Measurements from ENCODE around the gene ARNT2. TPM values are rescaled to one million over a fixed set of nuclear protein-coding genes. Genes with fewer than 3 reads are reported as not detected.
"Not testable (repeated sequence)": the region's sequence is repeated elsewhere in the genome, so short reads cannot be mapped to it uniquely, and the experiment has no call there.

ARNT2 gene
- polyA plus RNA-seq, 1 experiment: 44.6 TPM

DNA sequence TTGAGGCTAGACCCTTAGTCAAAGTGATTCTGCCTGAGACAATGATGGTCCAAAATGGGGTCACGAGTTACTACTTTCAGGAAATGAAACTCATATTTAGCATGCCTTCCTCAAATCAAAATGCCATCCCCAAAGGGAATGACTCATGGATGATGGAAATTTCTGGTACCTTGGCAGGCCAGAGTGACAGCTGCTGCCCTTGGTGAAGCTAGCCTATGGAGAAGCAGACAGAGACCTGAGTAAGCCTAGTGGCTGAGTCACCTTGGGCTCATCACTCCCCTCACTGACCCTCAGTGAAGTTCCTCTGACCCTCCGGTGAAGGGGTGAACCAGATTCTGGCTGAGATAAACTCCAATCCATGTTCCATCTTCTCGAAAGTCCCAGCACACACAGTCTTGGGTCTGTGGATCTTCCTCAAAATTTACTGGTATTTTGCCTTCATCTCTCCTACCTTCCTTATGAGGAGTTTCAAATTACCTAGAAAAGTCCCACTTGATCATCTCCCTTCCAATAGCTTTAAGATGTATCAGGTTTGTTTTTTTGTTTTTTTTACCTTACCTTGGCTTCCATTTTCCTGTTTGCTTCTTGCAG is 236.4 kb downstream of the ARNT2 start:
- ChIA-PET CTCF (interaction anchor here (1.4 kb wide), 1 partner anchor 139 kb away, joined by 3 read pairs; the partner anchor contains the start of gene CEMIP), POLR2A (no interaction called here)
- no peak overlapping the region for H3K4me3 ChIP-seq (ENCODE audit: low read depth, low read length)
- no peak for DNase-seq (ENCODE audit: low read depth)
- H3K27me3 ChIP-seq (ENCODE audit: control insufficient read depth, insufficient read depth, low read length): no peaks in the 10 kb centered on the region
- no peaks in the 10 kb centered on the region for H3K36me3 ChIP-seq (ENCODE audit: control insufficient read depth, insufficient read depth, low read length)
- TF ChIP-seq, protein P1, sequence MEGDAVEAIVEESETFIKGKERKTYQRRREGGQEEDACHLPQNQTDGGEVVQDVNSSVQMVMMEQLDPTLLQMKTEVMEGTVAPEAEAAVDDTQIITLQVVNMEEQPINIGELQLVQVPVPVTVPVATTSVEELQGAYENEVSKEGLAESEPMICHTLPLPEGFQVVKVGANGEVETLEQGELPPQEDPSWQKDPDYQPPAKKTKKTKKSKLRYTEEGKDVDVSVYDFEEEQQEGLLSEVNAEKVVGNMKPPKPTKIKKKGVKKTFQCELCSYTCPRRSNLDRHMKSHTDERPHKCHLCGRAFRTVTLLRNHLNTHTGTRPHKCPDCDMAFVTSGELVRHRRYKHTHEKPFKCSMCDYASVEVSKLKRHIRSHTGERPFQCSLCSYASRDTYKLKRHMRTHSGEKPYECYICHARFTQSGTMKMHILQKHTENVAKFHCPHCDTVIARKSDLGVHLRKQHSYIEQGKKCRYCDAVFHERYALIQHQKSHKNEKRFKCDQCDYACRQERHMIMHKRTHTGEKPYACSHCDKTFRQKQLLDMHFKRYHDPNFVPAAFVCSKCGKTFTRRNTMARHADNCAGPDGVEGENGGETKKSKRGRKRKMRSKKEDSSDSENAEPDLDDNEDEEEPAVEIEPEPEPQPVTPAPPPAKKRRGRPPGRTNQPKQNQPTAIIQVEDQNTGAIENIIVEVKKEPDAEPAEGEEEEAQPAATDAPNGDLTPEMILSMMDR (IDR thresholded peaks at IDR 0.05; ENCODE audit: insufficient read depth, low read depth, low read length): no peak

DNA sequence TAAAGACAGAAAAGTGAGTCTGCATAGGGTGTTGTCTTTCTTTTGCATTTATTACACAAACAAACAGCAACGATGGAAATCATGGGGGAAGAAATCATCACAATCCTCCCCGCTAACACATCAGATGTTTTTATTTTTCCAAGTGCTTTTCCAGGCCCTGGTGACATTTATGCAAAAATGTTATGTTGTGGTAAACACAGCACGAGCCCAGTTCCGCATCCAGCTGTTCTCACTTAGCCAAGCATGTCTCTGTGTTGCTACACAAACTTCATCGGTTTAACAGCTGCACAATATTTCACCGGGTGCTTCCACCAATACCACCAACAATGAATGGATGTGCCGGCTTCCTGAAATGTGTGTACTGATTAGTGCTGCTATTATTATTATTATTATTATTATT is 237.2 kb downstream of the ARNT2 start:
- ChIA-PET POLR2A (no interaction called here), CTCF (interaction anchor here (0.8 to 1.4 kb wide), 3 partner anchors 10 to 185 kb away, joined by 3 read pairs; partner anchors contain the start of gene CEMIP)
- Histone ChIP-seq H3K27me3 (ENCODE audit: control insufficient read depth, insufficient read depth, low read length) (no peaks in the 10 kb centered on the region), H3K36me3 (ENCODE audit: control insufficient read depth, insufficient read depth, low read length) (no peaks in the 10 kb centered on the region), H3K4me3 (ENCODE audit: low read depth, low read length) (no peak overlapping the region)
- no peak for DNase-seq (ENCODE audit: low read depth)
- TF ChIP-seq, protein P1 (IDR thresholded peaks at IDR 0.05; ENCODE audit: insufficient read depth, low read depth, low read length): no peak

DNA sequence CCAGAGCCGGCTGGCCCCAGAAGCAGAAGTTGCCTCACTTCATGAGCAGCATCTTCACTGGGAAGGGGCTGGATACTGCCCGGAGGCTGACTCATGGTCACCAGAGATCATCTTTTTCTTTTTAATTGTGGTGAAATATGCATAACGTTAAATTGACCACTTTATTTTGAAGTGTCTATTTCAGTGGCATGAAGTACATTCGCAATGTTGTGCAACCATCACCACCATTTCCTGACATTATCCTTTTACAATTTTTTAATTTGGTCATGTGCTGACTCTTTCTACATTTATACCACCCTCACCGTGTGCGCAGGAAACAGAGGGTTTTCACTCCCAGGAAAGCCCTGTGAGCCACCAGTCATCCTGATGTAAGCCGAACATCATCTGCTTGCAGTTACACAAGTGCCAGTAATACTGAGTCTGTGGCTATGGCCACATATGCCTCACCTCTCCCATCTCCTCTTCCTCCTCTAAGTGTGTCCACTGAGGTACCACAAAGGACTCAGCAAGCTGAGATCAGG is 239.3 kb downstream of the ARNT2 start:
- ChIA-PET POLR2A (no interaction called here), CTCF (no interaction called here)
- Histone ChIP-seq H3K36me3 (ENCODE audit: control insufficient read depth, insufficient read depth, low read length) (no peaks in the 10 kb centered on the region), H3K27me3 (ENCODE audit: control insufficient read depth, insufficient read depth, low read length) (no peaks in the 10 kb centered on the region), H3K4me3 (ENCODE audit: low read depth, low read length) (no peak overlapping the region)
- DNase-seq (ENCODE audit: low read depth): peak; percentile 70
- TF ChIP-seq, protein P1 (IDR thresholded peaks at IDR 0.05; ENCODE audit: insufficient read depth, low read depth, low read length): no peak

DNA sequence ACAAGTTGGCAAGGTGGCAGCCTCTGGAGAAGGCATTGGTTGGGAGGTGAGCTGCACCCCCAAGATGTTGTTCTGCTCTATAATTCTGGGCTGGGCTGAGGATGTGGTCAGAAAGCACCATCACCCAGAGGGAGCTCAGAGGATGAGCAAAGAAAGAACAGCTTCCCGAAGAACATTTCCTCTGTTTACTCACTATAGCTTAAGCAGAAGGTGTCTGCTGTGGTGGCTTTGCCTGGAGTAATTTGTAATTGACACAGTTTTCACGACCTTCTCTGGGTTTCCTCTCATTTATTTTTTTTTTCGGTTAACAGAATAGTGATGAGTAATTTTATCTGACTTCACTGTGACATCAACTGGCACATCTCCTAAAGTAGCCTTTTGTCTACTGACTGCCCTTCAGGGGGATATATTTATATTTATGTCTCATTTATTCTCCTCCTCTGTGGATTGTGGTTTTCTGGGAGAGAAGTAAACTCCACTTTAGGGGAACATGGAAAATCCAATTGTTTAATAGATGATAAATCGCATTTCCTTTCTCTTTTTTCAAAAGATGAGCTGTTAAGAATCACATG is 241.4 kb downstream of the ARNT2 start:
- no peak for DNase-seq (ENCODE audit: low read depth)
- ChIA-PET POLR2A (no interaction called here), CTCF (interaction anchor here (0.6 to 0.7 kb wide), 3 partner anchors 8 to 14 kb away, joined by 3 to 4 read pairs (median 4); no protein-coding TSS in a partner anchor)
- Histone ChIP-seq H3K4me3 (ENCODE audit: low read depth, low read length) (no peak overlapping the region), H3K36me3 (ENCODE audit: control insufficient read depth, insufficient read depth, low read length) (no peaks in the 10 kb centered on the region), H3K27me3 (ENCODE audit: control insufficient read depth, insufficient read depth, low read length) (no peaks in the 10 kb centered on the region)
- TF ChIP-seq, protein P1 (IDR thresholded peaks at IDR 0.05; ENCODE audit: insufficient read depth, low read depth, low read length): no peak

DNA sequence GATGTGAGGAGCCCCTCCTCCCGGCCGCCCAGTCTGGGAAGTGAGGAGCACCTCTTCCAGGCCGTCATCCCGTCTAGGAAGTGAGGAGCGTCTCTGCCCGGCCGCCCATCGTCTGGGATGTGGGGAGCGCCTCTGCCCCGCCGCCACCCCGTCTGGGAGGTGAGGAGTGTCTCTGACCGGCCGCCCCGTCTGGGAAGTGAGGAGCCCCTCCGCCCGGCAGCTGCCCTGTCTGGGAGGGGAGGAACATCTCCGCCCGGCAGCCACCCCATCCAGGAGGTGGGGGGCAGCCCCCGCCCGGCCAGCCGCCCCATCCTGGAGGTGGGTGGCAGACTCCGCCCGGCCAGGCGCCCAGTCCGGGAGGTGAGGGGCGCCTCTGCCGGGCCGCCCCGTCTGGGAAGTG is 243.2 kb downstream of the ARNT2 start:
- H3K27me3 ChIP-seq (ENCODE audit: control insufficient read depth, insufficient read depth, low read length); DNase-seq (ENCODE audit: low read depth); H3K36me3 ChIP-seq (ENCODE audit: control insufficient read depth, insufficient read depth, low read length); POLR2A ChIA-PET; H3K4me3 ChIP-seq (ENCODE audit: low read depth, low read length); CTCF ChIA-PET: not testable (repeated sequence)

Other genes with a start within 250 kb of the ARNT2 start
- gene CTXND1, start 152.2 kb upstream of the ARNT2 start, polyA plus RNA-seq (2011; rRNA removed): not detected in 2 replicates

Measured in BJ (cell line).